Stimulated activated CD4-positive, alpha-beta T cell treated with anti-CD3 and anti-CD28 coated beads, Interleukin-12 subunit alpha, Interleukin-12 subunit beta, amount 100 ng/mL, for 4 hours (primary cell): ENCODE results near the gene KRT4.
"Not testable (repeated sequence)": the region's sequence is repeated elsewhere in the genome, so short reads cannot be mapped to it uniquely, and the experiment has no call there.

Experiments used
- DNase-seq: peaks from one replicate; pipeline ENCODE4 v3.0.0-alpha.2; 2020

KRT4 gene

GRCh38 chr12:52813885-52814709 lies at the start of gene KRT4:
Gene KRT4 (minus strand): TSS chr12:52814116. CDS start chr12:52814058, 58 bp downstream.
- DNase-seq, result no peak

- DNase-seq, result no peak
These were observed 48.1 kb upstream of the KRT4 start for GRCh38 chr12:52862023-52862422.

DNA sequence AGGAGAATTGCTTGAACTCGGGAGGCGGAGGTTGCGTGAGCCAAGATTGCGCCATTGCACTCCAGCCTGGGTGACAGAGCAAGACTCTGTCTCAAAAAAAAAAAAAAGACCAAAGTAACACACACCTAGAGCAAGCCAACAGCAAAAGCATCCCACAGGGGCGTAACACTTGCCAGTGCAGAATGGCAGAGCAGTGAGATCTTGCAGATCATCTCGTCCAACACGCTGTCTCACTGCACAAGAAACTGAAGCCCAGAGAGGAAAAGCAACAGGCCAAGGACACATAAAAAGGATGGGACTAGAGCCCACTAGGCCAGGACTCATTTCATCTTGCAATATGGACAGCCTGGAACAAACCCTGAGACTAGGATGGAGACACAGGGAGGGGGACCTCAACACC lies 47.6 kb upstream of the KRT4 start:
- DNase-seq, result no peak

- DNase-seq, result no peak
These were observed 46.3 kb upstream of the KRT4 start for GRCh38 chr12:52860102-52860823.

DNA sequence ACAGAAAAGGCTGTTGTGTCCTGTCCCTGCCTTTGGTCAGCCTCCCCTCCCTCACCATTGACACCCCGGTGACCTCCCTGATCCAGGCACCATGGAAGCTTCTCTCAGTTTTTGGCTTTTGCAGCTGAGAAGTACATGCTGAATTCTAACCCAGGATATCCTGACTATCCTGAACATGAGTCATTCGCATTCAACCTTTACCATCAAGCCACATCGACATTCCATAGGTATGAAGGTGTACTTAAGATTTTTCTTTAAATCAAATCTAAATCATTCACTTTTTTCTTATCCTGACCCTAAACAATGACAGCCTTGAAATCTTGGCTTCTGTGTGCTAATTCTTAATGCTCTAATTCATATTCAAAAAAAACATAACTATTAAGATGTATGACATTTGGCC lies 43.6 kb upstream of the KRT4 start:
- no peak for DNase-seq

GRCh38 chr12:52856787-52857186 lies 42.9 kb upstream of the KRT4 start:
- no peak for DNase-seq

DNA sequence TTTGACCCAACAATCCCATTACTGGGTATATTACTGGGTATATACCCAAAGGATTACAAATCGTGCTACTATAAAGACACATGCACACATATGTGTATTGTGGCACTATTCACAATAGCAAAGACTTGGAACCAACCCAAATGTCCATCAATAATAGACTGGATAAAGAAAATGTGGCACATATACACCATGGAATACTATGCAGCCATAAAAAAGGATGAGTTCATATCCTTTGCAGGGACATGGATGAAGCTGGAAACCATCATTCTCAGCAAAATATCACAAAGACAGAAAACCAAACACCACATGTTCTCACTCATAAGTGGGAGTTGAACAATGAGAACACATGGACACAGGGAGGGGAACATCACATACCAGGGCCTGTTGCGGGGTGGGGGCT lies 42.2 kb upstream of the KRT4 start:
- DNase-seq, result not testable (repeated sequence)

DNA sequence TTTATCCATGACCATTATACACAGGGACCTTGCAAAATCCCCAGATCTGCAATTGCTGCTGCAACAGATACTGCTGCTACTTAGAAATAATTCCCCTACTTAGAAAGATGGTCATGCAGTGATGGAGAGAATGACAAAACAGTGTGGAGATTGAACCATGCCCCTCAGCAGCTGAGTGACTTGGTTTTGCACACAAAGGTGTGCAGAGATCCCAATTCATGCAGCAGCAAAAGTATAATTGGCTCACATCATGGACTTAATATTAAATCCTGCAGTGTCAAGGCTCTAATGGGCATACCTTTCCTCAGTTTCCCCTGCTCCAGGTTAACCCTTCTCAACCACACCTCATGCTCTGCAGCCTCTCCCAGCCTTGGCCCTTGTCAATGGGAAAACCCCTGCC lies 37.9 kb upstream of the KRT4 start:
- no peak for DNase-seq

- no peak for DNase-seq
These were observed 36.8 kb upstream of the KRT4 start for GRCh38 chr12:52850681-52851080.

- DNase-seq, result no peak
These were observed 35.6 kb upstream of the KRT4 start for GRCh38 chr12:52849511-52849910.

DNA sequence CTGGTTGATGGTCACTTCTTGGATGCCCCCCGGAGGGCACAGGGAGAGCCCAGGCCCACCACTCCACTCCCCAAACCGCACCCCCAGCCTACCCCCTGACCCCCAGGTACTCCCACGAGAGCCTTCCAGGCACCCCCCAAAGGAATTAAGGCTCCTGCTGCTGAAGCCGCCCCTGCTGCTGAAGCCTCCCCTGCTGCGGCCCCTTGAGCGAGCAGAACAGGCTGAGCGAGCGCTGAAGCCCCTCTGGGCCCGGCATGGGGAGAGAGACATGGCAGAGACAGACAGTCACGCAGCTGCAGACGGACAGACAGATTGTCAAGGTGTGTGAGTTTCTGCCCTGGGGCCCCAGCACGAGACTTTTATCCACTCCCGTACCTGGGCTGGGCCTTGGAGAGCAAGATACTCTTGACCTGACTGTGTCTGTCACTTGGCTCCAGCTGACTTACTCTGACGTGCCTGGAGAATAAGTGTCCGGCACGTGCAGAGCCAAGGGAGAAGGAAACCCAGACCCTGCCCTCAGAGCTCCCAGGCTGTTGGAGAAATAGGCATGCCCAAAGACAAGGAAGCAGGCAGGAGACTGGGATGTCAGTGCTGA lies 34.8 kb upstream of the KRT4 start, which contains the start of gene KRT78:
Gene KRT78 (minus strand): TSS at position 334 of the 595 bp plus-strand sequence. CDS start 64 bp downstream, at position 270.
- no peak for DNase-seq

- DNase-seq, result no peak
These were observed 33.6 kb upstream of the KRT4 start for GRCh38 chr12:52847335-52848102.

GRCh38 chr12:52846356-52846970 lies 32.5 kb upstream of the KRT4 start:
- no peak for DNase-seq

- DNase-seq, result no peak
These were observed 32.0 kb upstream of the KRT4 start for GRCh38 chr12:52845946-52846345.

- DNase-seq, result no peak
These were observed 30.5 kb upstream of the KRT4 start for GRCh38 chr12:52844386-52844785.

- no peak for DNase-seq
These were observed 25.7 kb upstream of the KRT4 start for GRCh38 chr12:52839436-52840105.

DNA sequence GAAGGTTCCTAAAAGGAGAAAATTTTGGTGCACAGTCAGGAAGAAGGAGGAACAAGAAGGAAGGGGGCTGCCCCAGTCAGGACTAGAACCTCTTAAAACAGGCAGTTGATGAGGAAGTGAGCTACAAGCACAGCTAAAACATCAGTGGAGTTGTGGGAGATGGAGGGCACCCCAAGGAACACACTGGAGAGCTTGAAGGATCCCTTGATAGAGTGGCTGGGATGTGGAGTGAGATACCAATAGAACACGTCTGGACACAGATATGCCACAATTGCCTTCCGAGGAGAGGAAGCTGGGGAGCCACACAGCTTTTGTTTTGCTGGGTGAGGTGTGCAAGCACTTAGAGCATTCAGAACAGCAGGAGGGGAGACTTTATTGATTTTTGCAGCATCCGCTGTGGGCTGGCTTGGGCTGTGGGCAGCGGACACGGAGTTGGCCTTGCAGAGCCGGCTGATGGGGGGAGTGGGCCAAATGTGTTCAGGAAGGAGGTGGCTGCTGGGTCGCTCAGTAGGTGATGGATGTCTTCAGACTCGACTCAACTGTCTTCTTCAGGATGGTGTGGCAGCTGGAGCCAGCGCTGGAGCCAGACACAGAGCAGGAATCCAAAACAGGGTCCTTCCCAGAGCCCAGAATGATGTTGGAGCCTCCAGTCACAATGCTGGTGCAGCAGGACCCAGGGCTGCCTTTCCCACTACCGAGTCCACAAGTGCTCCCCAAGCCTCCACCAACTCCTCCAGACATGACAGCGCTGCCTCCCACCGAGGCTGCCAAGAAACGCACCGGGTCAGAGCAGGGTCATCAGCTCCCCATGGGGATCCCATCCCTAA lies 24.9 kb upstream of the KRT4 start:
- no peak for DNase-seq

DNA sequence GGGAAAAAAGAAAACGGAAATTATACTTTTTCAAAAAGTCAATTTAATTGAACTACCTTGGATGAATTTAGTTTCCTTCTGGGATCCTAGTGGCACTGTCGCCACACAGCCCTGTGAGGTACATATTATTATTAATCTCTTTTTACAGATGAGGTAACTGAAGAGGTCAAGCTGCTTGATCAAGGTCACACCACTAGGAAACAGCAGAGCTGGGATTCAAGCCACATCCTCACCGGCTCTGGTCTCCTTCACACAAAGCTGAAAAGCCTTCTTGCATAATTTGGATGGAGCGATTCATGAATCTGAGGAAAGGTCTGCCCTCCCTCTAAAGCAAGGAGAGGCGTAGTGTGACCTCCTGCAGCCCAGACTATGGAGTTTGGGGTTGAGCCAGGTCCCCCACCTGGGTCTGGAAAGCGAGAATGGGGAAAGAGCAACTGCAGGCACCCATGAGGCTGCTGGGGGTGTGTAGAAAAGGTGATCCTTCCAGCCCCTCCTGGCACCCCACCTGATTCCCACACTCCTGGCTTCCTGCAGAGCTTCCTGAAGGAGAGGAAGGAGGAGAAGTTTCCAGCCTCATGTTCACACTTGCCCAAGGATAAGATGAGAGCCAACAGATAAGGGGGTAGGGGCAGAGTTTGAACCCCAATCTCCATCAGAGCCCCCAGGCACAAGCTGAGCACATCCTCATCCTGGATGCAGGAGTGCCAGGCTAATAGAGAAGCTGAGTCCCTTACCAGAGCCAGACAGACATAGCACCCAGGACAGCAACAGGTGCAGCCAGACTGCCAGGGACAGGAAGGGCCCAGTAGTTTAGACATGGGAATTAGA lies 24.1 kb upstream of the KRT4 start:
- DNase-seq, result no peak

GRCh38 chr12:52837413-52837741 lies 23.5 kb upstream of the KRT4 start:
- DNase-seq, result no peak
